Ramos (cell line): Measurements from ENCODE around the gene ABCG5.

Source experiments
- in situ Hi-C: fragments of 300-500 bp; cut with MboI; formaldehyde crosslinking; loops from one replicate; pipeline ENCODE4 v1.14.3; 2022; ENCODE audit warnings: low sequenced_read_pairs; ENCODE audit not compliant: unreplicated experiment

The ABCG5 gene

DNA sequence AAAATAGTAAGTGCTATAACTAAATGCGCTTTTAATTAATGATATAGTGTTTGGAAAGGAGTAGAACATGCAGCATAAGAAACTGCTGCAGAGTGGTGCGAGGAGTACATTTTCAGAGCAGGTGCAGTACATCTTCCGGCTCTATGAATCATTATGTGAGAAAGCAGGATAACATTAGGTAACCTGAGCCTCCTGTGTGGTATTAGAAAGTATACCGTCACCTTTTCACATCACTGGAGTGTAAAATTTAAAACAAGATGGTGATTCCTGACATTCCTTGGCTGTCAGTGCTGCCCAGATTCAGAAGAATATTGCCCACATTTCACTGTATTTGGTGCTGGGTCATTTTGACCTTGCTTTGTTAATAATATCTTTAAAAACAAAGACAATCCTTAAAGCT is 72.6 kb downstream of the ABCG5 start:
- in situ Hi-C loops: no loop called here

DNA sequence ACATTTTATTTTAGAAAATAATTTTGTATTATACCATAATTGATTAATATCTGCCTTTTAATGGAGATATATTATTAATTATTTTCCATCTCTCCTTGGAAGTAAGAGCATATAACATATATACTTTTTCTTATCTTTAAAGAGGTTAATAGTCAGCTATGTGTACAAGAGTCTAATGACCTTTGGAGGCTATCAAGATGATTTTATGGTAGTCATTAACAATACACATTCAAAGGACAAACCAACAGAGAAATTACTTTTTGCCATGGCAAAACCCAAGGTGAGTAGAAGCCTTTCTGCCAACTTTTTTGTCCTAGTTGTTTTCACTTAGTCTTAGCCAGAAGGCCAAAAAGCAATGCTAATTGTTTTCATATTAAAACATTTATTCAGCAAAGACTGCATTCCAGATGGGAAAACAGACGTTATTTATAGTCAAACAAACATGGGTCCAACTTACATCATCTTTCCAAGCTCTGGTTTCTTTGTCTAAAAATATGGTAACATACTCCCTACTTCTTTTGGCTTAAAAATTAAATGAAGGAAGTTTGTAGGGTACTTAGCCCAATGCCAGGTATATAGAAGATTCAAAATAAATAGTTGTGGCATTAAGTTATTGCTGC is 74.4 kb downstream of the ABCG5 start:
- in situ Hi-C loops: no loop called here

GRCh38 chr2:43763091-43763490 is 75.5 kb downstream of the ABCG5 start:
- in situ Hi-C loops: no loop called here
